Stimulated activated CD4-positive, alpha-beta T cell treated with anti-CD3 and anti-CD28 coated beads, TNF-alpha, amount 100 ng/mL, for 4 hours (primary cell): ENCODE data around the gene LCAT.
A peak's percentile ranks its signal among the peaks of the same experiment; 100 is the strongest.
"Not testable (repeated sequence)": the region's sequence is repeated elsewhere in the genome, so short reads cannot be mapped to it uniquely, and the experiment has no call there.

ENCODE experiments used
- DNase-seq, 3 experiments: peaks; one replicate each; pipeline ENCODE4 v3.0.0-alpha.2; 2020; ENCODE audit warnings: low read depth in 3 of 3

Gene LCAT

GRCh38 chr16:67946966-67947558, 3.1 kb upstream of the LCAT start:
- DNase-seq: no peak

GRCh38 chr16:67946128-67946569, 2.2 kb upstream of the LCAT start:
- no peak for DNase-seq

- DNase-seq: no peak
Measured at GRCh38 chr16:67945392-67945933, 1.5 kb upstream of the LCAT start.

GRCh38 chr16:67944690-67945391, 921 bp upstream of the LCAT start:
- DNase-seq: no peak

GRCh38 chr16:67943256-67943618, 683 bp downstream of the LCAT start:
- no peak for DNase-seq

- DNase-seq: no peak
Measured at GRCh38 chr16:67942510-67943255, 1.2 kb downstream of the LCAT start.

GRCh38 chr16:67942200-67942509, 1.8 kb downstream of the LCAT start:
- DNase-seq: no peak

- DNase-seq: no peak
Measured at GRCh38 chr16:67941469-67942199, 2.3 kb downstream of the LCAT start.

GRCh38 chr16:67940446-67941089, 3.4 kb downstream of the LCAT start:
- DNase-seq: no peak

- DNase-seq: peak in 2 of 3 experiments; percentile 45 to 49
Measured at GRCh38 chr16:67939507-67940445, 4.1 kb downstream of the LCAT start.

- not testable (repeated sequence) for DNase-seq
Measured at GRCh38 chr16:67937713-67938112, 6.2 kb downstream of the LCAT start.

- peak in 2 of 3 experiments; percentile 57 to 70 for DNase-seq
Measured at GRCh38 chr16:67936880-67937605, 6.9 kb downstream of the LCAT start.

GRCh38 chr16:67936124-67936879, 7.6 kb downstream of the LCAT start, which contains the start of gene PSMB10:
PSMB10 (minus strand) TSS chr16:67936850; CDS start chr16:67936749, 101 bp downstream.
- DNase-seq: peak in 2 of 3 experiments; percentile 17 to 55

GRCh38 chr16:67935402-67936123, 8.4 kb downstream of the LCAT start:
- peak; percentile 88 to 91 (median 89) for DNase-seq

GRCh38 chr16:67935101-67935401, 8.9 kb downstream of the LCAT start:
- DNase-seq: no peak

- no peak for DNase-seq
Measured at GRCh38 chr16:67934306-67935100, 9.4 kb downstream of the LCAT start.

- DNase-seq: no peak
Measured at GRCh38 chr16:67933805-67934204, 10.1 kb downstream of the LCAT start.

- DNase-seq: no peak
Measured at GRCh38 chr16:67932462-67932840, 11.5 kb downstream of the LCAT start.
